Motor neuron (in vitro differentiated cells): ENCODE results near the gene SIL1. TPM values are rescaled to one million over a fixed set of nuclear protein-coding genes. Genes with fewer than 3 reads are reported as not detected.

Source experiments
- ATAC-seq, 8 experiments: fragments of 200-7000 bp; cut with Tn5 transposase; replicated peaks in 6 of 8; 2 replicates each; pipeline ENCODE4 v1.8.0; 2021; ENCODE audit warnings: mild to moderate bottlenecking in 8 of 8, moderate library complexity in 8 of 8
- H3K27ac ChIP-seq, 2 donors: fragments of 250-450 bp; sonication (Bioruptor Pico); 2 replicates each; pipeline ENCODE4 v1.9.0; 2021; ENCODE audit warnings: antibody characterized with exemption in 2 of 2, mild to moderate bottlenecking in 2 of 2, moderate library complexity in 1 of 2
- H3K4me1 ChIP-seq, 2 donors: fragments of 250-450 bp; sonication (Bioruptor Pico); replicated peaks in 1 of 2; 2 replicates each; pipeline ENCODE4 v1.6.1; 2021; ENCODE audit warnings: antibody characterized with exemption in 2 of 2, mild to moderate bottlenecking in 2 of 2, moderate library complexity in 1 of 2
- H3K4me3 ChIP-seq, 5 donors: fragments of 250-450 bp; sonication (Bioruptor Pico); 2 replicates each; pipeline ENCODE4 v1.9.0; 2021; ENCODE audit warnings: antibody characterized with exemption in 5 of 5, mild to moderate bottlenecking in 5 of 5, moderate library complexity in 4 of 5
- WGBS, 10 experiments: fragments of 450-650 bp; shearing (Covaris generic); methylation state at CpG; one replicate each; pipeline ENCODE4 v1.0.0; 2022; 5-methylcytosine and 5-hydroxymethylcytosine counted together
- in situ Hi-C, 9 experiments: fragments of 400-800 bp; cut with MboI; loops; one replicate each; pipeline ENCODE4 v1.15.0; 2021; ENCODE audit warnings: low sequenced_read_pairs in 9 of 9, low pct_unique_long_range_greater_than_20kb in 2 of 9; ENCODE audit not compliant: unreplicated experiment in 9 of 9
- total RNA-seq, 8 experiments: library from RNA; unstranded; fragments of 300-600 nt; gene quantifications; 2 replicates each; pipeline versions ENCODE4 v1.2.3 to v1.2.4, GENCODE V29; 2022

The SIL1 gene
- total RNA-seq, 8 experiments from 2014 or later, result 16.4 to 196 (median 54.6) TPM

DNA sequence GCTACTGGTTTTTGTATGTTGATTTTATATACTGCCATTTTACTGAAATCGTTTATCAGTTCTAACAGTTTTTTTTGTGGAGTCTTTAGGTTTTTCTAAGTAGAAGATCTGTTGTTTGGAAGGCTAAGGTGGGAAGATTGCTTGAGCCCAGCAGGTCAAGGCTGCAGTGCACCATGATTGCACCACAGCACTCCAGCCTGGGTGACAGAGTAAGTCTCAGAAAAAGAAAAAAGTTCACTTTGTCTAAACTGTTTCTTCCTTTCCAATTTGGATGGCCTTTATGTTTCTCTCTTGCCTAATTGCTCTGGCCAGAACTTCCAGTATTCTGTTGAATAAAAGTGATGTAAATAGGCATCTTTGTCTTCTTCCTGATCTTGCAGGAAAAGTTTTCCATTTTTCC, 198.5 kb downstream of the SIL1 start:
- Histone ChIP-seq H3K27ac (no peak overlapping the region), H3K4me3 (no peak overlapping the region), H3K4me1 (no peaks in the 10 kb centered on the region)
- WGBS, 10 experiments, result 80 to 100% (median 92%) methylated on average over 1 of the region's 1 CpG; no CpG with 5 or more reads in 2 of the 10 experiments
- in situ Hi-C loops, result no loop called here
- no peak for ATAC-seq

DNA sequence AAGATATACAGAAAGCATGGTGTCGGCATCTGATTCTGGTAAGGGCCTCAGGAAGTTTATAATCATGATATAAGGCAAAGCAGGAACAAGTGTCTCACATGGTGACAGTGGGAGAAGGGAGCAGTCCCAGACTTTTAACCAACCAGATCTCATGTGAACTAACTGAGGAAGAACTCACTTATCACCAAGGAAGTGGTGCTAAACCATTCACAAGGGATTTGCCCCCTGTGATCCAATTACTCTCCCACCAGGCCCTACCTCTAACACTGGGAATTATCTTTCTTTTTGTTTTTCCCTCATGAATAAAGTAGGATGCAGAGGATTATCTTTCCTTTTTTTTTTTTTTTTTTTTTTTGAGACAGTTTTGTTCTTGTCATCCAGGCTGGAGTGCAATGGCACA, 199.6 kb downstream of the SIL1 start:
- no peak for ATAC-seq
- in situ Hi-C loops, result no loop called here
- H3K4me3 ChIP-seq, result no peak overlapping the region
- 88 to 100% (median 100%) methylated on average over 1 of the region's 1 CpG; no CpG with 5 or more reads in 4 of the 10 experiments for WGBS, 10 experiments
- H3K4me1 ChIP-seq, result no peaks in the 10 kb centered on the region
- H3K27ac ChIP-seq, result no peak overlapping the region

- Histone ChIP-seq H3K4me3 (no peak overlapping the region), H3K27ac (no peak overlapping the region), H3K4me1 (peaks cover 8 to 11% of the 10 kb centered on the region in 2 donors)
- in situ Hi-C loops, result no loop called here
- 82 to 100% (median 100%) methylated on average over 1 of the region's 1 CpG; no CpG with 5 or more reads in 1 of the 10 experiments for WGBS, 10 experiments
- no peak for ATAC-seq
Observed at GRCh38 chr5:138996120-138996519, 202.0 kb downstream of the SIL1 start.

DNA sequence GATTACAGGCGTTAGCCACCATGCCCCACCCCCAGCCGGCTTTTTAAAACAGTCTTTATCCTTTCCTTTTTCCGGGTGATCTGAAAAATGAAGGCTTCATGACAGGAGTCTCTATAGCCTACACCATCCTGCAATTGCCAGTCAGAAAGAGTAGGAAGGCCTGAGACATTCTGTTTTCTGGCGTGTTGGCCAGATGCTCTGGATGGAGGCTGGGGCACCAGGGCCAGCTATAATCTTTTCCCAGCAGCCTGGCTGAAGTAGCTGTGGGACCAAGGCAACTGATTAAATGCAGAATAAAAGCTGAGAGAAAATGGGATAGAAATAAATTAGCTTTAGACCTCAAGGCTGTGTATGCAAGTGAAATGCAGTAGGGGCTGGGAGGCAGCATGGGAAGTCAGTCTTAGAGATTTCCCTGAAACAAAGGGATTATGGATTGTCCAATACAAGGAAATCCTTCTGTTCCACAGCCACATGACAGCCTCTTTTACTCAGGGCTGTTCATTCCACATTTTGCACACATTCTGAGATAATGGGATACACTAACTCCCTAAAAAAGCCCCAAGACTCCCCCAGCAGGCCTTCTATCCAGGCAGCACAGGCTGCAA, 207.1 kb downstream of the SIL1 start:
- WGBS, 10 experiments, result 13 to 100% (median 48%) methylated on average over 1 to 4 of the region's 4 CpGs; no CpG with 5 or more reads in 3 of the 10 experiments

GRCh38 chr5:138989720-138990119, 208.4 kb downstream of the SIL1 start:
- H3K27ac ChIP-seq, result no peak overlapping the region
- peaks cover 27 to 35% of the 10 kb centered on the region in 2 donors for H3K4me1 ChIP-seq
- in situ Hi-C loops, result no loop called here
- no peak overlapping the region for H3K4me3 ChIP-seq
- ATAC-seq, result no peak
- WGBS, 10 experiments, result 80 to 100% (median 90%) methylated on average over 1 to 6 of the region's 6 CpGs; no CpG with 5 or more reads in 2 of the 10 experiments

More for the DNA sequence above, 207.1 kb downstream of the SIL1 start:
- H3K27ac ChIP-seq, result peak overlapping the region; percentile 65 to 72
- in situ Hi-C loops, result no loop called here
- H3K4me1 ChIP-seq, result peaks cover 17 to 25% of the 10 kb centered on the region in 2 donors
- peak in 6 of 8 experiments; percentile 74 to 91 (median 88) for ATAC-seq
- no peak overlapping the region for H3K4me3 ChIP-seq

DNA sequence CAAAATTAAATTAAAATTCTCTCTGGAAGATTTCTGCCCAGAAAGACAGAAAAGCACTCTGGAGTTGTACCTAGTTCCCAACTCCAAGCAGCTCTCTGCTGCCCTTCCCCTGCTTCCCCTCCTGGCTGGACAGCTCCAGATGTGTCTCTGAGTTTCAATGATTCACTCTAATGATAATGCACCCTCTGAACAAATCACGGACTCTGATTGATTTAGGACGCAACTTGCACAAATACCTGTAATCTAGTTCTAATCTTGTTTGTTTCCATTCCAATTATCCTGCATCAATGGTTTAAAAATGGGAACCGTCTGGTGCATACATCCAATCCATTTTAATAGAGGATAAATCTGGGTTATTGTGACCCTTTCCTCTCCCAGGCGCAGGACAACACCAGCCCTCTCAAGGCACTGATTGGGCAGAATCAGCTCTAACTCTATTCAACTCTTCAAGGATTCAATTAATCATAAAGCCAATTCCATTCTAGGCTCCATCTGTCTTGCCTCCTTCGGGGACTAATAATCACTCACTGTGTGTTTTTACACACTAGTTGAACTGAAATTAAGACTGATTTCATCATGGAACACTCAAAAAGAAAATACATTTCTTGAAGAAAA, 211.9 kb downstream of the SIL1 start:
- 19 to 100% (median 40%) methylated on average over 1 to 4 of the region's 5 CpGs; no CpG with 5 or more reads in 1 of the 10 experiments for WGBS, 10 experiments
- in situ Hi-C loops, result no loop called here
- no peak overlapping the region for H3K27ac ChIP-seq
- no peak overlapping the region for H3K4me3 ChIP-seq
- peak in 5 of 8 experiments; percentile 57 to 76 (median 63) for ATAC-seq
- peaks cover 23 to 32% of the 10 kb centered on the region in 2 donors for H3K4me1 ChIP-seq

- ATAC-seq, result peak in 6 of 8 experiments; percentile 20 to 32 (median 28)
- Histone ChIP-seq H3K4me1 (peaks cover 19 to 28% of the 10 kb centered on the region in 2 donors), H3K27ac (no peak overlapping the region), H3K4me3 (no peak overlapping the region)
- in situ Hi-C loops, result no loop called here
- 40 to 100% (median 90%) methylated on average over 1 to 5 of the region's 6 CpGs; no CpG with 5 or more reads in 3 of the 10 experiments for WGBS, 10 experiments
Observed at GRCh38 chr5:138985683-138986082, 212.5 kb downstream of the SIL1 start.

- ATAC-seq, result peak in 2 of 8 experiments; percentile 69 to 89
- Histone ChIP-seq H3K4me1 (peaks cover 21 to 26% of the 10 kb centered on the region in 2 donors), H3K27ac (no peak overlapping the region), H3K4me3 (no peak overlapping the region)
- in situ Hi-C loops, result no loop called here
- whole genome bisulfite sequencing, 10 experiments, result 42 to 100% (median 94%) methylated on average over 1 to 3 of the region's 4 CpGs; no CpG with 5 or more reads in 1 of the 10 experiments
Observed at GRCh38 chr5:138985256-138985655, 212.9 kb downstream of the SIL1 start.

- H3K4me1 ChIP-seq, result peaks cover 21 to 26% of the 10 kb centered on the region in 2 donors
- in situ Hi-C loops, result no loop called here
- no peak for ATAC-seq
- no peak overlapping the region for H3K27ac ChIP-seq
- H3K4me3 ChIP-seq, result no peak overlapping the region
- WGBS, 10 experiments, result 75 to 100% (median 92%) methylated on average over 1 to 2 of the region's 2 CpGs; no CpG with 5 or more reads in 3 of the 10 experiments
Observed at GRCh38 chr5:138983984-138984383, 214.2 kb downstream of the SIL1 start.

DNA sequence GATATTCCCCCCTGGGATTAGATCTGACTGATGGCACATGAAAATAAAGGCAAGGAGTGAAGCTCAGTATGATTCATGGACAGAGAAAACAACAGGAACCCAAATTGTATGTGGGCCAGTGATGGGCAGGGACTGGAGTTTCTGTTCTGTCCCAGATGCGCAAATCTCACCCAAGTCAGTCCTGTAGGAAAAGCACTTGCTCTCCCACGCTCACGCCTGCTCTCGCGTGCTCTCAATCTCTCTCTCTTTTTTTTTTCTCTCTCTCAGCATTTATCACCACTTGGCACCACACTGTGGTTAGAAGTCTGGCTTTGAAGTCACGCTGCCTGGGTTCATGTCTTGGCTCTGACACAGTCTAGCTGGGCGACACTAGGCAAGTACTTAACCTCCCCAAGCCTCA, 216.6 kb downstream of the SIL1 start:
- peak in 1 of 8 experiments; percentile 5 for ATAC-seq
- Histone ChIP-seq H3K27ac (no peak overlapping the region), H3K4me1 (peaks cover 21 to 23% of the 10 kb centered on the region in 2 donors), H3K4me3 (no peak overlapping the region)
- in situ Hi-C loops, result no loop called here
- WGBS, 10 experiments, result 18 to 100% (median 87%) methylated on average over 1 to 6 of the region's 7 CpGs; no CpG with 5 or more reads in 4 of the 10 experiments

DNA sequence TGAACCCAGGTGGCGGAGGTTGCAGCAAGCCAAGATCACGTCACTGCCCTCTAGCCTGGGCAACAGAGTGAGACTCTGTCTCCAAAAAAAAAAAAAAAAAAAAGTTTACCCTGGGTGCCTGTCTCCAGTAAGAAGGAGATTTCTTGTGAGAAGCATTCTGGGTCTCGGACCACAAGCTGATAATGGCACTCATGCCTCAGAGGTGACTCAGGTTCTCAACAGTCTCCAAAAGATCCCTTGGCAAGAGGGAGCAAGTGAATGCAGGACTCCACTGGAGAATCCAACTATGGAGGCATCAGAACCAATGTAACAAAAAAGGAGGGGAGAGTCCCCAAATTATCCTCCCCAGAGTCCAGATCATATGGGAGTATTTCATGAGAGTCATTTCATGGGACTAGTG, 217.0 kb downstream of the SIL1 start:
- ATAC-seq, result no peak
- in situ Hi-C loops, result no loop called here
- WGBS, 10 experiments, result 83 to 100% (median 100%) methylated on average over 1 to 3 of the region's 3 CpGs; no CpG with 5 or more reads in 6 of the 10 experiments
- Histone ChIP-seq H3K4me3 (no peak overlapping the region), H3K4me1 (peaks cover 19% of the 10 kb centered on the region in 2 donors), H3K27ac (no peak overlapping the region)

GRCh38 chr5:138980441-138980840, 217.7 kb downstream of the SIL1 start:
- ATAC-seq, result peak in 7 of 8 experiments; percentile 7 to 90 (median 24)
- in situ Hi-C loops, result no loop called here
- H3K27ac ChIP-seq, result no peak overlapping the region

GRCh38 chr5:138979684-138980280, 218.4 kb downstream of the SIL1 start:
- 77 to 100% (median 94%) methylated on average over 1 to 4 of the region's 5 CpGs; no CpG with 5 or more reads in 5 of the 10 experiments for WGBS, 10 experiments
- no peak for ATAC-seq
- H3K27ac ChIP-seq, result no peak overlapping the region
- H3K4me3 ChIP-seq, result no peak overlapping the region
- H3K4me1 ChIP-seq, result peaks cover 10 to 16% of the 10 kb centered on the region in 2 donors
- in situ Hi-C loops, result no loop called here

More at GRCh38 chr5:138980441-138980840, 217.7 kb downstream of the SIL1 start:
- H3K4me1 ChIP-seq, result peaks cover 12 to 13% of the 10 kb centered on the region in 2 donors
- H3K4me3 ChIP-seq, result no peak overlapping the region
